ENCODE measurements around the gene CADPS.

The CADPS gene

DNA sequence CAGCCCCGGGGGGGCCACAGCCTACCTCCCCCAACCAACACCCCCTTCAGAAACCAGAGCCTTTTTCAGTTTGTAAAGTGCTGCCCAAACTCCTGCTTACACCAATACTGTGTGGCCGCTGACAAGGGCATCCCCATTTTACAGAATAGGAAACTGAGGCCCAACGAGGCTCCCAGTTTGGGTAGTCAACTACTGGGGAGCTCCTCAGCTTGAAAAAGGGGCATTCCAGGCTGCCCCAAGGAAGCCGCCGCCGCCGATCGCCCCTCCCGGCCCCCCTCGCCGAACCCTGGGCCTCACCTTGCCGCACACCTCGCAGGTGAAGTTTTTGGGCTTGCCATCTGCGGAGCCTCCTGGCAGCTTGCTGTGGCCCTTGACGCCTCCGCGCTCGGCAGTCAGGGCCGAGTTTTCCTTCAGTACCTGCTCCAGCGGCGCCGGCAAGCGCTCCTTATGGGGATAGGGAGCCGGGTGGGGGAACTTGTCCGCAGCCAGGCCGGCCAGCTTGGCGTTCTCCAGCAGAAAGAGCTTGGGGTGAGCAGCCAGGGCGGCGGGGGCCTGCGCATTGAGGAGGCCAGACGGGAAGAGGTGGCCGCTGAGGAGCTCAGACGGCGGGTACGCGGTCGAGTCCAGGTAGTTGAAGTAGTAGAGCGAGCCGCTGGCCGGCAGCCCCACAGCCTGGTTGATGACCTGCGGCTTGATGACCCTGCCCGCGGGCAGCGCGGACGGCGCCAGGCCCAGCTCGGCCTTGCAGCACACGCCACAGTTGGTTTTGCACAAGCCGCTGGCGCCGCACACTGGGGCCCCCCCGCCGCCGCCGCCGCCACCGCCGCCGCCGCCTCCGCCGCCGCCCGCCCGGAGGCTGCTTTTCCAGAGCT is 503.3 kb downstream of the CADPS start:
- no peak for DNase-seq

DNA sequence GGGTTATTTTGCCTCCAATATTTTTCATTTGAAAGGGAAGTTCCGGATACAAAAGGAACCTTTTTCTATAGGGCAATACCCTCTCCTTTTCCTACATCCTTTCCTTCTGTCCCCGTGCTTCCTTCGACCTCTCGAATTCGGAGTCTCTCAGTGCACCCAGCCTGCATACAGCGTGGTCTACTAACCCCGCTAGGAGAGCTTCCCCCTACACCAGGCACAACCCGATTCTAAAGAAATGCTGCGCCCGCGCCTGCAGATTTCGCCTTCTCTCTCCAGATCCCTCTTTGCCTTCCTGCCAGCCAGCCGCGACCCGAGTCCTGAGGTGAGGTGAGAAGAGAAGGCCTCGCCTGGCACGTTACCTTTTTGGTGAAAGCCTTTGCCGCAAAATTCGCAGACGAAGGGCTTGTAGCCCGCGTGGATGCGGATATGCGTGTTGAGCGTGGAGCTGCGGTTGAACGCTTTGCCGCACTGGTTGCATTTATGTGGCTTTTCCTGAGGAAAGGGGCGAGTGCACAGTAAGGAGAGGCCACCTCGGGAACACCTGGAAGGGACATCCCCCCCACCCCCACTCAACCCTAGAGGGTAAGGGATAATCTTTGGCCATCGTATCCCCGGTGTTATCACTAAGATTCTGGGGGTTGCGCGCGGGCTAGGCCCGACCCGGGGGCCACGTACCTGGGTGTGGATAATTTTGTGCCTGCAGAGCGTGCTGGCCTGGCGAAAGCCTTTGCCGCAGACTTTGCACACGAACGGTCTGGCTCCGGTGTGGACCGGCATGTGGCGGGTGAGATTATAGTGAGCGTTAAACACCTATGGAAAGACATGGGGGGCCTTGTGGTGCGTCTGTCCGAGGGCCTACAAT is 504.1 kb downstream of the CADPS start:
- DNase-seq, result no peak

- no peak for DNase-seq
These were observed 504.9 kb downstream of the CADPS start for GRCh38 chr3:62370112-62370857.

DNA sequence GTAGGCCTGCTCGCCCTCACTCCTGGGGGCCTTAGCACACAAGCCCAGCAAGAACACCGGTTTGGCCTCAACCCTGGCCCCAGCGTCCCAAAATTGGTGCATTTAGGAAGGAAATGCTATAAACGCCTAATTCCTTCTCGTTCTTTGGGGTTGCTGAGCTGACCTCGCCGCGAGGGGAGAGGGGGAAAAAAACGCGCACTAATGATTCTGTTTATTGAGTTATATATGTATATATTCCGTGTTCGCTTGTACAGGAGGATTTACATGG is 505.8 kb downstream of the CADPS start:
- no peak for DNase-seq

- no peak for DNase-seq
These were observed 506.3 kb downstream of the CADPS start for GRCh38 chr3:62368705-62369475.

DNA sequence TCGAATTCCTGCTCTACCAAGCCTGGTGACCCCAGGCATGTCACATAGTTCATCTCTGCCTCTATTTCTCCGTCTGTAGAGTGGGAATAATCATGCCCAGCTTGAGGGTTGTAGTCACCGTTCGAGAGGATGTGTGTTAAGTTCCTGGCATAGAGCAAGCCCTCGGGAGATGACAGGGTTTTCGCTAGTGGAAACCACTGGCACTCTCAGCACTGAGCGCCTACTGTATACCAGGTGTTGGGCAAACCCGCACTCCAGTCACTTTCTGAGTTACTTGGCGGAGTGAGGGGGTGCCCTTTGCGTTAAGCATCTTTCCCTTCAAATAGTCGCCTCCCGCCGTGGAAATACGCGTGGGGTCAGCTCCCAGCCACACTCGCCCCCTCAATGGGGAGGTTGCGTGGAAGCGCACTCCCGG is 506.9 kb downstream of the CADPS start:
- no peak for DNase-seq

DNA sequence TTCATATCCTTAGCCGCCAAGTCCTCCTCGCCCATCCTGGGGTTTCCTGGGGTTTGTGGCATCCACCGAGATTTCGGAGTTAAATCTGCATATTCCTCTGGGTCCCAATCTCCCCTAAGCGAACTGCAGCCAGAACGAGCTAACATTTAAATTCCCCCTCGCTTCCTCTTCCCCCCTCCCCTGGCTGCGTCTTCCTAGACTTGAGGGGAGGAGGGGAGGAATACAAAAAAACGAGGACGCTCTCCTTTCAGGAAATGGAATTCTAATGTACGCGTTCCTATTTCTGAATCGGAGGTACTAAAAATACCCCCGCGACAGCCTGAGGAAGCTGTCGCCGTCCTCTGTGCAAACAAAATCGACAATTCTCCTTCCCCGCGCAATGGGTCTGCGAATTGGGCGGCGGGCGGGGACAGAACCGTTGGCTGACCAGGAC is 507.4 kb downstream of the CADPS start:
- no peak for DNase-seq

GRCh38 chr3:62366126-62366484 is 509.1 kb downstream of the CADPS start:
- no peak for DNase-seq

- no peak for DNase-seq
These were observed 509.7 kb downstream of the CADPS start for GRCh38 chr3:62365391-62366125.

GRCh38 chr3:62364191-62364590 is 511.0 kb downstream of the CADPS start:
- DNase-seq, result no peak

DNA sequence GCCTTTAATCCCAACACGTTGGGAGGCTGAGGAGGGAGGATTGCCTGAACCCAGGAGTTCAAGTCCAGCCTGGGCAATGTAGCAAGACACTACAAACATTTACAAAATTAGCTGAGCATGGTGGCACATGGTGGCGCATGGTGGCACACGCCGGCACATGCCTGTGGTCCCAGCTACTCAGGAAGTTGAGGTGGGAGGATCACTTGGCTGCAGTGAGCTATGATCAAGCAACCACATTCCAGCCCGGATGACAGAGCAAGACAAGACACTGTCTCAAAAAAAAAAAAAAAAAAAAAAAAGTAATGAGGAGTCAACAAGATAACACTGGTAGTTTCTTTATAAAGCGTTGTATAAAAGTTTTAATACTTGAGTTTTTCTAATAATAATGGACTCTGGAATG is 511.9 kb downstream of the CADPS start:
- no peak for DNase-seq

- no peak for DNase-seq
These were observed 513.4 kb downstream of the CADPS start for GRCh38 chr3:62361824-62362223.

DNA sequence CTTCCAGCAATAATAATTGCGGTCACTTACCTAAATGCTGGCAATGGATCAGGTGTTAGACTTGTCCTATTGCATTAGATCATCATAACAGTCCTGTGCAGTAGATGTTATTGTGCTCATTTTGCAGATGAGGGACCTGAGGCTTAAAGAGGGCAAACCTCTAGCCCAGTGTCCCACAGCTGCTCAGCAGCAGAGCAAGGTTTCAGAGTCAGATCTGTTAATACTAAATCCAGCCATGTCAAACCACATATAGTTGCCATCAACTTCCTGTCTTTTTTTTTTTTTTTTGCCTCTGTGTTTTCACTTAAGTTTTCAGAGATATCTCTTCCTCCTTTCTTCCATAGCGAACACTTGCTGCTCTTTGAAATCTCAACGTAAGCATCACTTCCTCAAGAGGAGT is 514.0 kb downstream of the CADPS start:
- DNase-seq, result no peak

GRCh38 chr3:62359531-62359930 is 515.7 kb downstream of the CADPS start:
- DNase-seq, result no peak

GRCh38 chr3:62356356-62356755 is 518.9 kb downstream of the CADPS start:
- DNase-seq, result no peak

- no peak for DNase-seq
These were observed 519.5 kb downstream of the CADPS start for GRCh38 chr3:62355703-62356102.

Measured in C1 segment of cervical spinal cord (tissue), 14 donors.